Spleen (tissue), 7 donors: ENCODE data around the gene CALML4.

Experiments
- POLR2A ChIP-seq, 3 donors: fragments of 450-650 bp; IDR thresholded peaks; one replicate each; pipeline ENCODE4 v1.5.1; 2017; ENCODE audit warnings: antibody characterized with exemption in 3 of 3, mild to moderate bottlenecking in 1 of 3
- POLR2AphosphoS5 ChIP-seq, 3 donors: sonication (generic); formaldehyde crosslinking; IDR thresholded peaks; one replicate each; pipeline ENCODE4 v1.5.1; 2017; ENCODE audit warnings: antibody characterized with exemption in 3 of 3
- TF ChIP-seq, protein P1 (sequence below), 11 experiments: fragments of 200-600 bp in 7 of 11; fragments of 450-650 bp in 4 of 11; sonication (generic) in 4 of 11; IDR thresholded peaks in 8 of 11; conservative IDR thresholded peaks in 3 of 11; 1 replicate in 7 of 11; 2 replicates in 4 of 11; pipeline versions ENCODE4 v1.4.0 to v1.8.0; 2016 to 2021; ENCODE audit warnings: antibody characterized with exemption in 11 of 11, inconsistent platforms in 4 of 11, mild to moderate bottlenecking in 1 of 11
- donor health status: DM: no; HTN: no; CAD: no; lungs with moderate emphysema.
- donor health status: DM: no; HTN: no; CAD: no.
- donor health status: DM: no; HTN: no; CAD: no.

DNA sequence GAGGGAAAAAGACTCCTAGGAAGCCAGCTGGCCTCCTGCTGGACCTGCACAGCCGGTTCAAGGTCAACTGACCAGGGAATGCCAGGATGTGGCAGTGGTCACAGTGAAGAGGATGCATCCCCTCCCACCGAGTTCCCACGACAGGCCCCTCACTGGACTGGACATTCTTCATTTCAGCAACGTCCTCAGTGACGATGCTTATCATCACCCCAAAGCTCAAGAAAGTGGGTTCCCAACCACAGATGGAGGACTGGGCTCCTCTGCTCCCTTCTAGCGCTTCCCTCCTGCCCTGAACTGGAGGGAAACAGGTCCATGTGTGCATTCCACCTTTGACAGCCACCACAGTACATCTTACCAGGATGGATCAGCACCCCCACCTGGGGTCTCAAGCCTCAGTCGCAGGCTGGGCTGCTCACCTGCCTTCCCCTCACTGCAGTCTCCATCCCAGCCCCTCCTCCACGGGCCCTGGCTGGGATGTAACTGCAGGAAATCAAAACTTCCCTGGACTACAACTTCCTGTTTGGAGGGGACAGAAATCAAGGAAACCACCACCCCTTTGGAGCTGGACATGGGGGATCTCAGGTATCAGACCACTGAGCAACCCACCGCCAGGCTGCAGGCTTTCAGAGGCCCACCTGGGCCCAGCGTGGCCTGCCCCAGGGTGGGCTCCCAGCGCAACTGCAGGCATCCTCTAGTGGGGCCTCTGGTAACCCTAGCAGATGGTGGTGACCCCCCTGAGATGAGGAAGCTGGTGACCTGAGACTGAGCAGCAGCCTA lies 7.3 kb downstream of the CALML4 start:
- TF ChIP-seq, protein P1, sequence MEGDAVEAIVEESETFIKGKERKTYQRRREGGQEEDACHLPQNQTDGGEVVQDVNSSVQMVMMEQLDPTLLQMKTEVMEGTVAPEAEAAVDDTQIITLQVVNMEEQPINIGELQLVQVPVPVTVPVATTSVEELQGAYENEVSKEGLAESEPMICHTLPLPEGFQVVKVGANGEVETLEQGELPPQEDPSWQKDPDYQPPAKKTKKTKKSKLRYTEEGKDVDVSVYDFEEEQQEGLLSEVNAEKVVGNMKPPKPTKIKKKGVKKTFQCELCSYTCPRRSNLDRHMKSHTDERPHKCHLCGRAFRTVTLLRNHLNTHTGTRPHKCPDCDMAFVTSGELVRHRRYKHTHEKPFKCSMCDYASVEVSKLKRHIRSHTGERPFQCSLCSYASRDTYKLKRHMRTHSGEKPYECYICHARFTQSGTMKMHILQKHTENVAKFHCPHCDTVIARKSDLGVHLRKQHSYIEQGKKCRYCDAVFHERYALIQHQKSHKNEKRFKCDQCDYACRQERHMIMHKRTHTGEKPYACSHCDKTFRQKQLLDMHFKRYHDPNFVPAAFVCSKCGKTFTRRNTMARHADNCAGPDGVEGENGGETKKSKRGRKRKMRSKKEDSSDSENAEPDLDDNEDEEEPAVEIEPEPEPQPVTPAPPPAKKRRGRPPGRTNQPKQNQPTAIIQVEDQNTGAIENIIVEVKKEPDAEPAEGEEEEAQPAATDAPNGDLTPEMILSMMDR (IDR thresholded peaks at IDR 0.05 in 8 of 11, conservative IDR thresholded peaks at IDR 0.05 in 3 of 11) = no peak
- TF ChIP-seq POLR2AphosphoS5 (IDR thresholded peaks at IDR 0.05) = peak in 1 of 3 donors; percentile 48
- no peak for TF ChIP-seq POLR2A (IDR thresholded peaks at IDR 0.05)
